Lower lobe of right lung (tissue), 2 donors: ENCODE data around the gene BDH2. TPM values are rescaled to one million over a fixed set of nuclear protein-coding genes. Genes with fewer than 3 reads are reported as not detected.

Experiments used
- ATAC-seq, 2 donors: fragments of 200-7000 bp; cut with Tn5 transposase; one replicate each; pipeline ENCODE4 v1.9.1; 2020 to 2022; ENCODE audit warnings: mild to moderate bottlenecking in 2 of 2, moderate library complexity in 2 of 2
- DNase-seq: peaks from one replicate; pipeline ENCODE4 v3.0.0-alpha.2; 2020
- H3K27ac ChIP-seq: fragments of 200-600 bp; one replicate; pipeline ENCODE4 v1.8.0; 2022
- H3K27me3 ChIP-seq: fragments of 200-600 bp; one replicate; pipeline ENCODE4 v1.8.0; 2022; ENCODE audit warnings: low read depth
- H3K36me3 ChIP-seq: fragments of 200-600 bp; one replicate; pipeline ENCODE4 v1.8.0; 2022; ENCODE audit warnings: mild to moderate bottlenecking
- H3K4me1 ChIP-seq: fragments of 200-600 bp; one replicate; pipeline ENCODE4 v1.8.0; 2022
- H3K4me3 ChIP-seq: fragments of 200-600 bp; one replicate; pipeline ENCODE4 v1.8.0; 2022; ENCODE audit warnings: mild to moderate bottlenecking
- H3K9me3 ChIP-seq: fragments of 200-600 bp; one replicate; pipeline ENCODE4 v1.8.0; 2022
- intact Hi-C: fragments of 100-400 bp; cut with DNase I; formaldehyde crosslinking; loops from one replicate; pipeline ENCODE4 v1.11.0; 2022
- total RNA-seq: library from RNA; stranded (reverse); fragmentation: NEBNext Ultra II Directional; extraction: Animal tissue kit (Norgen Biotek cat#: 25700); gene quantifications from one replicate; pipeline ENCODE4 v1.2.1, GENCODE V29; 2021
- TF ChIP-seq, protein P1 (sequence below): fragments of 200-600 bp; IDR thresholded peaks from one replicate; pipeline ENCODE4 v1.8.0; 2022; ENCODE audit warnings: antibody characterized with exemption, mild to moderate bottlenecking
- donor health status: DM: no; HTN: yes; CAD: no; lungs with severe emphysema.

BDH2 gene
- total RNA-seq, 1 donor from 2014 or later = 46.2 TPM

DNA sequence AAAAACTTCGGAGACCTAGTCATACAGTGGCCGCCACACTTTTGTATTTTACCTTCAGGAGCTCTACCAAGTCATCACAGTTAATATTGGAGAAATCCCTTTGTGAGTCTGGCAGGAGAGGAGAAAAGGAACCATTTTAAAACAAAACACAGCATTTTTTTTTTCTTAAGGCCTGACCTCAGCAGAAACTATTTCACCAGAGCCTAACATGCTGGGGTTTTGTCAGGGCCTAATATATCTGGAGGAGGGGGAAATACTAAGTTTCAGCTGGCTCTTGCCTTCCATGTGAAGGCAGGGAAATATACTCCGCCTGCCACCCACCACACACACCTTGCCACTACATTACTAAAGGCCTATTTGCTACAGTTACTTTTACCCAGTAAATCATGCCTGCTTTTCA is 26.5 kb upstream of the BDH2 start:
- ATAC-seq = no peak

DNA sequence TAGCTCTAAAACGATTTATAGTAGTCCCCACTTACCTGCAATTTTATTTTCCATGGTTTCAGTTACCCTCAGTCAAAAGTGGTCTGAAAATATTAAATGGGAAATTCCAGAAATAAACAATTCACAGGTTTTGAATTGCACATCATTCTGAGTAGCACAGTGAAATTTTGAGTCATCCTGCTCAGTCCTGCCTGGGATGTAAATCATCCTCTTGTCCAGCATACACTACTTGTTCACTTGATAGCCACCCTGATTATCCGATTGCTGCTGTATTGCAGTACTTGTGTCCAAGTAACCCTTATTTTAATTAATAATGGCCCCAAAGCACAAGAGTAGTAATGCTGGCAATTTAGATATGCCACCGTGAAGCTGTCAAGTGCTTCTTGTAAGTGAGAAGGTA is 23.5 kb upstream of the BDH2 start:
- Histone ChIP-seq H3K27ac (no peak overlapping the region), H3K36me3 (no peaks in the 10 kb centered on the region), H3K9me3 (no peaks in the 10 kb centered on the region), H3K27me3 (no peaks in the 10 kb centered on the region), H3K4me3 (no peak overlapping the region), H3K4me1 (no peaks in the 10 kb centered on the region)
- TF ChIP-seq, protein P1, sequence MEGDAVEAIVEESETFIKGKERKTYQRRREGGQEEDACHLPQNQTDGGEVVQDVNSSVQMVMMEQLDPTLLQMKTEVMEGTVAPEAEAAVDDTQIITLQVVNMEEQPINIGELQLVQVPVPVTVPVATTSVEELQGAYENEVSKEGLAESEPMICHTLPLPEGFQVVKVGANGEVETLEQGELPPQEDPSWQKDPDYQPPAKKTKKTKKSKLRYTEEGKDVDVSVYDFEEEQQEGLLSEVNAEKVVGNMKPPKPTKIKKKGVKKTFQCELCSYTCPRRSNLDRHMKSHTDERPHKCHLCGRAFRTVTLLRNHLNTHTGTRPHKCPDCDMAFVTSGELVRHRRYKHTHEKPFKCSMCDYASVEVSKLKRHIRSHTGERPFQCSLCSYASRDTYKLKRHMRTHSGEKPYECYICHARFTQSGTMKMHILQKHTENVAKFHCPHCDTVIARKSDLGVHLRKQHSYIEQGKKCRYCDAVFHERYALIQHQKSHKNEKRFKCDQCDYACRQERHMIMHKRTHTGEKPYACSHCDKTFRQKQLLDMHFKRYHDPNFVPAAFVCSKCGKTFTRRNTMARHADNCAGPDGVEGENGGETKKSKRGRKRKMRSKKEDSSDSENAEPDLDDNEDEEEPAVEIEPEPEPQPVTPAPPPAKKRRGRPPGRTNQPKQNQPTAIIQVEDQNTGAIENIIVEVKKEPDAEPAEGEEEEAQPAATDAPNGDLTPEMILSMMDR = no peak
- DNase-seq = no peak
- intact Hi-C loops = no loop called here
- ATAC-seq = no peak

More for the DNA sequence above, 26.5 kb upstream of the BDH2 start:
- DNase-seq = no peak
- TF ChIP-seq, protein P1 = no peak
- Histone ChIP-seq H3K27me3 (no peaks in the 10 kb centered on the region), H3K27ac (no peak overlapping the region), H3K4me1 (no peaks in the 10 kb centered on the region), H3K36me3 (no peaks in the 10 kb centered on the region), H3K9me3 (no peaks in the 10 kb centered on the region), H3K4me3 (no peak overlapping the region)
- intact Hi-C loops = no loop called here

DNA sequence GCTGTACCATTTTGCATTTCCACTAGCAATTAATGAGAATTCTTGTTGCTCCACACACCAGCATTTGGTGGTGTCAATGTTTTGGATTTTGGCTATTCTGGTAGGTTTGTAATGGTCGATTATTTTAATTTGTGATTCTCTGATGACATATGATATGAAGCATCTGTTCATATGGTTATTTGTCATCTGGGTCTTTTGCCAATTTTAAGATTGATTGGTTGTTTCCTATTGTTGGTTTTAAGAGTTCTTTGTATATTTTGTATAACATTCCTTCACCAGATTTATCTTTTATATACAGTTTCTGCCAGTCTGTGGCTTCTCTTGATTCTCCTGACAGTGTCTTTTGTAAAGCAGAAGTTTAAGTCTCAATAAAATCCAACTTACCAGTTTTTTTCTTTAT is 18.5 kb upstream of the BDH2 start:
- intact Hi-C loops = no loop called here
- H3K4me1 ChIP-seq = no peaks in the 10 kb centered on the region
- DNase-seq (no peak), ATAC-seq (no peak)
- no peaks in the 10 kb centered on the region for H3K27me3 ChIP-seq
- no peaks in the 10 kb centered on the region for H3K36me3 ChIP-seq
- H3K27ac ChIP-seq = no peak overlapping the region
- TF ChIP-seq, protein P1 = no peak
- no peak overlapping the region for H3K4me3 ChIP-seq
- H3K9me3 ChIP-seq = no peaks in the 10 kb centered on the region

DNA sequence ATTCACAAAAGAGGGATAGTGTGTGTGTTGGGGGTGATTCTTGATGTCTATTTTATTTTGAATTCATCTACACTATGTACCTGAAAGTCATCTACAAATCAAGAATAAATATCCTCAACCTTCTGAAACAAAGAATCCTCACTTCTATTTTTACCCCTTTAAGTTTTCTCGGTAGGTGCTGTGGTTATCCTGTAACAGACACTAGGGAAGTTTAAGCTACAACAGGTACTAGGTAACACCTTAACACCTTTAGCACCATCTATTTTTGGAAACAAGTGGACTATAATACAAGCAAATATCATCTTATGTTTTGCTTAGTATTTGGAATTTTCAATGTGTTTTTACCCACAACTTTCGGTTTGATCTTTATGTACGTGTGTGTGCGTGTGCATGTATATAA is 12.0 kb upstream of the BDH2 start:
- Histone ChIP-seq H3K9me3 (no peaks in the 10 kb centered on the region), H3K4me3 (no peak overlapping the region), H3K36me3 (no peaks in the 10 kb centered on the region), H3K4me1 (no peaks in the 10 kb centered on the region), H3K27ac (no peak overlapping the region), H3K27me3 (no peaks in the 10 kb centered on the region)
- DNase-seq = no peak
- TF ChIP-seq, protein P1 = no peak
- no peak for ATAC-seq
- intact Hi-C loops = no loop called here

DNA sequence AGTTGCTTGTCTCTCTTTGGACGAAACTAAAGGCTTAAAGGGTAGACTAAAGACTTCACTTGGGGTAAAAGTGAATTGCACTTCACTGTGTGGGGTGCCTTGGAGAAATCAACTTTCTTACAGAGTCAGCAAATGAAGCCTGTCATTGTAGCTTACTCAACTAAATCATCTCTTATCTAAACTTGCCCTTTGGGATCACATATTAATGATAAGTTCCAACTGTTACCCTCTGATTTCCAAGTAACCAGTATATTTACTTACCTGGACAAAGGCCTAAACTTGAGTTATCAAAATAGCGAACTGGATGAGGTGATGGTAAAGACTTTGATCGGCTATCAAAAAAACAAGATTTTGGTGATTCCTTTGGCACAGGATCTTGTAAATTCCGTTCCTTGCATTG is 8.9 kb upstream of the BDH2 start:
- H3K36me3 ChIP-seq = no peaks in the 10 kb centered on the region
- no peaks in the 10 kb centered on the region for H3K27me3 ChIP-seq
- no peaks in the 10 kb centered on the region for H3K4me1 ChIP-seq
- H3K4me3 ChIP-seq = no peak overlapping the region
- TF ChIP-seq, protein P1 = no peak
- ATAC-seq (no peak), DNase-seq (no peak)
- H3K27ac ChIP-seq = no peak overlapping the region
- H3K9me3 ChIP-seq = no peaks in the 10 kb centered on the region
- intact Hi-C loops = no loop called here
